Measurements from ENCODE around the gene DIS3L.

DNA sequence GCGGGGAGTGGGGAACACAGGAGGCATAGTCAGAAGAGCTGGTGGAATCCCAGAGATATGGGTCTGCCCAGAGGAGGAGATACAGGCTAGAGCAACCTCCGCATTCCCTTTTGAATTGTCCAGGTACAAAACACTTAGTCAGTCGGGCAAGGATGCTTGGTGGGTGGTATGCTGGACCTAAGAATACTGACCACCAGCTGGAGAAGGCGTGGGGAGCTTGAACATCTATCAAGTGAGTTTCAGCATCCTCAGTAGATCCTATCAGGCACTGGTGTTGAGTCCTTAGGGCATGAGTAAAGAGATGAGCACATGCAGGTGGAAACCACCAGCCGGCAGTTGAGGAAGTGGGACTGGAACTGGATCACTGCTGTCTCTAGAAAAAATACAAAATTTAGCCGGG, 14.7 kb upstream of the DIS3L start:
- no peak for TF ChIP-seq GATA2 (IDR thresholded peaks at IDR 0.05; ENCODE audit: insufficient read depth, insufficient read length, low read depth, low read length)
- TF ChIP-seq, protein P1, sequence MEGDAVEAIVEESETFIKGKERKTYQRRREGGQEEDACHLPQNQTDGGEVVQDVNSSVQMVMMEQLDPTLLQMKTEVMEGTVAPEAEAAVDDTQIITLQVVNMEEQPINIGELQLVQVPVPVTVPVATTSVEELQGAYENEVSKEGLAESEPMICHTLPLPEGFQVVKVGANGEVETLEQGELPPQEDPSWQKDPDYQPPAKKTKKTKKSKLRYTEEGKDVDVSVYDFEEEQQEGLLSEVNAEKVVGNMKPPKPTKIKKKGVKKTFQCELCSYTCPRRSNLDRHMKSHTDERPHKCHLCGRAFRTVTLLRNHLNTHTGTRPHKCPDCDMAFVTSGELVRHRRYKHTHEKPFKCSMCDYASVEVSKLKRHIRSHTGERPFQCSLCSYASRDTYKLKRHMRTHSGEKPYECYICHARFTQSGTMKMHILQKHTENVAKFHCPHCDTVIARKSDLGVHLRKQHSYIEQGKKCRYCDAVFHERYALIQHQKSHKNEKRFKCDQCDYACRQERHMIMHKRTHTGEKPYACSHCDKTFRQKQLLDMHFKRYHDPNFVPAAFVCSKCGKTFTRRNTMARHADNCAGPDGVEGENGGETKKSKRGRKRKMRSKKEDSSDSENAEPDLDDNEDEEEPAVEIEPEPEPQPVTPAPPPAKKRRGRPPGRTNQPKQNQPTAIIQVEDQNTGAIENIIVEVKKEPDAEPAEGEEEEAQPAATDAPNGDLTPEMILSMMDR (IDR thresholded peaks at IDR 0.05; ENCODE audit: extremely low read depth in 1 of 2, insufficient read depth in 1 of 2, low read depth in 1 of 2, low read length in 2 of 2): no peak
- no peak for TF ChIP-seq POLR2A (IDR thresholded peaks at IDR 0.05; ENCODE audit: low read depth, low read length)
- no peak for TF ChIP-seq EZH2 (IDR thresholded peaks at IDR 0.05; ENCODE audit: borderline replicate concordance, low read depth, low read length, severe bottlenecking)
- no peak for TF ChIP-seq MYC (IDR thresholded peaks at IDR 0.05; ENCODE audit: low read depth, low read length)
